B cell (primary cell): ENCODE data around the gene CCDC86. TPM values are rescaled to one million over a fixed set of nuclear protein-coding genes. Genes with fewer than 3 reads are reported as not detected.

Experiments used
- ATAC-seq: fragments of 200-7000 bp; cut with Tn5 transposase; one replicate; pipeline ENCODE4 v1.10.0; 2021; ENCODE audit warnings: low read depth, mild to moderate bottlenecking, moderate number of reproducible peaks, moderate library complexity
- CTCF ChIA-PET: fragments of 350-600 bp; sonication (Branson Sonifier 250); formaldehyde crosslinking; loops from one replicate; lab custom pipeline; 2021; ENCODE audit warnings: antibody characterized with exemption, inconsistent platforms; lab: Charles Lee
- POLR2A ChIA-PET: fragments of 350-600 bp; sonication (Branson Sonifier 250); formaldehyde crosslinking; loops from one replicate; lab custom pipeline; 2021; ENCODE audit warnings: antibody characterized with exemption; lab: Charles Lee
- DNase-seq: peaks from one replicate; pipeline ENCODE4 v3.0.0; 2013
- H2AFZ ChIP-seq: 2 replicates; pipeline ENCODE4 v1.6.1; 2012; ENCODE audit warnings: mild to moderate bottlenecking, low read depth, low read length; ENCODE audit not compliant: insufficient read depth, poor library complexity, severe bottlenecking
- H3K27ac ChIP-seq, 2 donors: 1 replicate in 1 of 2; 2 replicates in 1 of 2; pipeline ENCODE4 v1.5.1; 2012 to 2013; ENCODE audit warnings: low read length in 2 of 2, mild to moderate bottlenecking in 2 of 2, moderate library complexity in 1 of 2
- H3K27me3 ChIP-seq, 4 experiments: fragments of 200-600 bp in 1 of 4; sonication (generic) in 1 of 4; replicated peaks in 1 of 4; 1 replicate in 2 of 4; 2 replicates in 2 of 4; pipeline versions ENCODE4 v1.6.1 to v1.7.0; 2013 to 2016; ENCODE audit warnings: low read length in 3 of 4, mild to moderate bottlenecking in 2 of 4, mixed read lengths in 1 of 4, moderate library complexity in 1 of 4; ENCODE audit not compliant: insufficient read depth in 4 of 4, control insufficient read depth in 3 of 4; ENCODE audit errors: control extremely low read depth in 1 of 4
- H3K36me3 ChIP-seq, 2 experiments: replicated peaks in 1 of 2; 1 replicate in 1 of 2; 2 replicates in 1 of 2; pipeline versions ENCODE4 v1.6.1 to v1.7.1; 2013; ENCODE audit warnings: low read length in 1 of 2; ENCODE audit not compliant: insufficient read depth in 2 of 2, control insufficient read depth in 1 of 2; ENCODE audit errors: control extremely low read depth in 1 of 2, extremely low read depth in 1 of 2
- H3K4me1 ChIP-seq, 2 donors: fragments of 200-600 bp in 1 of 2; sonication (generic) in 1 of 2; 1 replicate in 1 of 2; 2 replicates in 1 of 2; pipeline versions ENCODE4 v1.5.1 to v1.6.1; 2013 to 2017; ENCODE audit warnings: low read length in 2 of 2; ENCODE audit not compliant: control insufficient read depth in 2 of 2, insufficient read depth in 2 of 2
- H3K4me2 ChIP-seq: replicated peaks from 2 replicates; pipeline ENCODE3; 2012; ENCODE audit warnings: mild to moderate bottlenecking, low read depth, low read length; ENCODE audit not compliant: poor library complexity, severe bottlenecking
- H3K4me3 ChIP-seq, 5 experiments: fragments of 200-600 bp in 1 of 5; sonication (generic) in 1 of 5; 1 replicate in 3 of 5; 2 replicates in 2 of 5; pipeline versions ENCODE4 v1.5.1 to v1.7.0; 2011 to 2016; ENCODE audit warnings: low read length in 4 of 5, mild to moderate bottlenecking in 4 of 5, low read depth in 2 of 5, control low read depth in 1 of 5, moderate library complexity in 1 of 5; ENCODE audit not compliant: insufficient read depth in 1 of 5; ENCODE audit errors: control extremely low read depth in 1 of 5, extremely low read depth in 1 of 5
- H3K79me2 ChIP-seq: fragments of 200-600 bp; sonication (generic); one replicate; pipeline ENCODE4 v1.6.0; 2016; ENCODE audit warnings: low read length; ENCODE audit not compliant: control insufficient read depth, insufficient read depth
- H3K9ac ChIP-seq: fragments of 200-600 bp; sonication (generic); 2 replicates; pipeline ENCODE4 v1.6.1; 2017; ENCODE audit warnings: mild to moderate bottlenecking, low read length, moderate library complexity
- H3K9me3 ChIP-seq, 3 donors: one replicate each; pipeline versions ENCODE4 v1.6.1 to v1.7.1; 2013; ENCODE audit warnings: low read length in 2 of 3; ENCODE audit not compliant: control insufficient read depth in 2 of 3, insufficient read depth in 1 of 3; ENCODE audit errors: control extremely low read depth in 1 of 3
- H4K20me1 ChIP-seq: 2 replicates; pipeline ENCODE4 v1.6.0; 2012; ENCODE audit warnings: mild to moderate bottlenecking, low read length; ENCODE audit not compliant: insufficient read depth, control insufficient read depth, poor library complexity, severe bottlenecking
- H3K27ac Mint-ChIP-seq: one replicate; pipeline ENCODE4 v1.8.0; 2021; ENCODE audit warnings: mixed read lengths
- H3K27me3 Mint-ChIP-seq: one replicate; pipeline ENCODE4 v1.8.0; 2021; ENCODE audit warnings: mixed read lengths
- H3K4me1 Mint-ChIP-seq: one replicate; pipeline ENCODE4 v1.8.0; 2021; ENCODE audit warnings: mixed read lengths
- H3K4me3 Mint-ChIP-seq: one replicate; pipeline ENCODE4 v1.8.0; 2021; ENCODE audit warnings: mixed read lengths
- H3K9me3 Mint-ChIP-seq: one replicate; pipeline ENCODE4 v1.8.0; 2022; ENCODE audit warnings: mixed read lengths; ENCODE audit not compliant: insufficient read depth
- CTCF ChIP-seq: fragments of 200-600 bp; IDR thresholded peaks from one replicate; pipeline ENCODE4 v1.8.0; 2022; ENCODE audit warnings: antibody characterized with exemption, mild to moderate bottlenecking
- EZH2 ChIP-seq: IDR thresholded peaks from 2 replicates; pipeline ENCODE4 v1.6.1; 2012; ENCODE audit warnings: borderline replicate concordance, low read depth, mild to moderate bottlenecking, moderate library complexity, low read length; ENCODE audit not compliant: insufficient read depth, poor library complexity, severe bottlenecking
- WGBS: methylation state at CpG from one replicate; pipeline ENCODE4 v1.1.5; 2013; ENCODE audit warnings: missing lambda C conversion rate; ENCODE audit not compliant: insufficient coverage; 5-methylcytosine and 5-hydroxymethylcytosine counted together
- intact Hi-C: fragments of 100-400 bp; cut with micrococcal nuclease; formaldehyde crosslinking; loops from one replicate; pipeline ENCODE4 v1.10.0; 2022
- polyA plus RNA-seq: library from polyadenylated mRNA; depleted of rRNA; stranded (reverse); fragments of >200 nt; gene quantifications from 2 replicates; pipeline ENCODE4 v1.2.3, GENCODE V29; 2012
- total RNA-seq, 2 donors: library from RNA; stranded (reverse); fragments of 120-200 nt in 1 of 2; gene quantifications; 1 replicate in 1 of 2; 2 replicates in 1 of 2; pipeline versions ENCODE4 v1.2.3 to v1.2.4, GENCODE V29; 2013 to 2022

The CCDC86 gene
- total and polyA plus RNA-seq, 2 donors (not counting 1 experiment from before 2014, with no cell fraction given): 10.5 to 12.4 TPM

GRCh38 chr11:60849641-60850520, 8.0 kb downstream of the CCDC86 start:
- H3K4me1 Mint-ChIP-seq: peaks cover 6% of the 10 kb centered on the region
- Histone ChIP-seq H2AFZ (no peak overlapping the region), H3K9ac (no peak overlapping the region), H3K4me1 (peaks cover 0 to under 1% of the 10 kb centered on the region in 2 donors), H3K79me2 (peaks cover 4% of the 10 kb centered on the region), H3K27me3 (no peaks in the 10 kb centered on the region), H4K20me1 (no peaks in the 10 kb centered on the region), H3K27ac (no peak overlapping the region), H3K9me3 (no peaks in the 10 kb centered on the region), H3K36me3 (peaks cover 0 to 46% of the 10 kb centered on the region in 2 experiments), H3K4me2 (no peak overlapping the region), H3K4me3 (no peak overlapping the region)
- ATAC-seq (no peak), DNase-seq (no peak)
- H3K27me3 Mint-ChIP-seq: no peaks in the 10 kb centered on the region
- WGBS: 94% methylated on average over 29 of the region's 29 CpGs
- CTCF ChIA-PET: interaction anchor here (0.9 to 1.0 kb wide), 2 partner anchors 18 to 22 kb away, joined by 3 to 4 read pairs; no protein-coding TSS in a partner anchor
- no peak overlapping the region for H3K4me3 Mint-ChIP-seq
- H3K9me3 Mint-ChIP-seq: no peaks in the 10 kb centered on the region
- intact Hi-C loops: no loop called here
- H3K27ac Mint-ChIP-seq: no peak overlapping the region
- POLR2A ChIA-PET: no interaction called here
- TF ChIP-seq EZH2: no peak
- no peak for TF ChIP-seq CTCF
